Measurements from ENCODE around the gene ZBP1.

- TF ChIP-seq CTCF (IDR thresholded peaks at IDR 0.05) (no peak), ZFX (IDR thresholded peaks at IDR 0.05; ENCODE audit: borderline replicate concordance) (no peak)
Measured at GRCh38 chr20:57625181-57625958, 5.1 kb upstream of the ZBP1 start.

Measured in 22Rv1 (cell line).